GM19463 (cell line): ENCODE measurements around the gene CHST12.

Source experiments
- ATAC-seq: cut with Tn5 transposase; IDR thresholded peaks from one replicate; pipeline ENCODE4 v1.9.1; 2021; ENCODE audit warnings: mild to moderate bottlenecking, moderate library complexity; ENCODE audit not compliant: unreplicated experiment

The CHST12 gene

GRCh38 chr7:2403014-2403717, at the start of gene CHST12:
CHST12 (plus strand) TSS chr7:2403611; CDS start chr7:2432640, 29,029 bp downstream.
- peak; percentile 40 for ATAC-seq

GRCh38 chr7:2353936-2354185, 49.5 kb upstream of the CHST12 start:
- peak; percentile 49 for ATAC-seq

GRCh38 chr7:2354186-2354938, 49.0 kb upstream of the CHST12 start, which contains the start of gene EIF3B:
EIF3B (plus strand) TSS chr7:2354827; CDS start chr7:2354922, 95 bp downstream.
- peak; percentile 85 for ATAC-seq

- peak; percentile 10 for ATAC-seq
Measured at GRCh38 chr7:2354939-2355704, 48.3 kb upstream of the CHST12 start.

- no peak for ATAC-seq
Measured at GRCh38 chr7:2355705-2356008, 47.8 kb upstream of the CHST12 start.

GRCh38 chr7:2357165-2357564, 46.2 kb upstream of the CHST12 start:
- ATAC-seq, result no peak

GRCh38 chr7:2357571-2357970, 45.8 kb upstream of the CHST12 start:
- ATAC-seq, result no peak

GRCh38 chr7:2358968-2359527, 44.4 kb upstream of the CHST12 start:
- ATAC-seq, result no peak

GRCh38 chr7:2359610-2360009, 43.8 kb upstream of the CHST12 start:
- ATAC-seq, result no peak

- no peak for ATAC-seq
Measured at GRCh38 chr7:2360796-2361195, 42.6 kb upstream of the CHST12 start.

- no peak for ATAC-seq
Measured at GRCh38 chr7:2362385-2363088, 40.9 kb upstream of the CHST12 start.

- ATAC-seq, result no peak
Measured at GRCh38 chr7:2369139-2369538, 34.3 kb upstream of the CHST12 start.

GRCh38 chr7:2371329-2371728, 32.1 kb upstream of the CHST12 start:
- no peak for ATAC-seq

GRCh38 chr7:2372724-2373123, 30.7 kb upstream of the CHST12 start:
- ATAC-seq, result no peak

- no peak for ATAC-seq
Measured at GRCh38 chr7:2373124-2373556, 30.3 kb upstream of the CHST12 start.

GRCh38 chr7:2373646-2374045, 29.8 kb upstream of the CHST12 start:
- no peak for ATAC-seq

GRCh38 chr7:2374401-2374800, 29.0 kb upstream of the CHST12 start:
- no peak for ATAC-seq

- no peak for ATAC-seq
Measured at GRCh38 chr7:2374830-2375728, 28.3 kb upstream of the CHST12 start.

- no peak for ATAC-seq
Measured at GRCh38 chr7:2376351-2377154, 26.9 kb upstream of the CHST12 start.
